ENCODE measurements around the gene GAA.

GAA gene

DNA sequence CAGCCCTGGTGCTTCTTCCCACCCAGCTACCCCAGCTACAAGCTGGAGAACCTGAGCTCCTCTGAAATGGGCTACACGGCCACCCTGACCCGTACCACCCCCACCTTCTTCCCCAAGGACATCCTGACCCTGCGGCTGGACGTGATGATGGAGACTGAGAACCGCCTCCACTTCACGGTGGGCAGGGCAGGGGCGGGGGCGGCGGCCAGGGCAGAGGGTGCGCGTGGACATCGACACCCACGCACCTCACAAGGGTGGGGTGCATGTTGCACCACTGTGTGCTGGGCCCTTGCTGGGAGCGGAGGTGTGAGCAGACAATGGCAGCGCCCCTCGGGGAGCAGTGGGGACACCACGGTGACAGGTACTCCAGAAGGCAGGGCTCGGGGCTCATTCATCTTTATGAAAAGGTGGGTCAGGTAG, 3.6 kb downstream of the GAA start:
- FAIRE-seq, result no peak

DNA sequence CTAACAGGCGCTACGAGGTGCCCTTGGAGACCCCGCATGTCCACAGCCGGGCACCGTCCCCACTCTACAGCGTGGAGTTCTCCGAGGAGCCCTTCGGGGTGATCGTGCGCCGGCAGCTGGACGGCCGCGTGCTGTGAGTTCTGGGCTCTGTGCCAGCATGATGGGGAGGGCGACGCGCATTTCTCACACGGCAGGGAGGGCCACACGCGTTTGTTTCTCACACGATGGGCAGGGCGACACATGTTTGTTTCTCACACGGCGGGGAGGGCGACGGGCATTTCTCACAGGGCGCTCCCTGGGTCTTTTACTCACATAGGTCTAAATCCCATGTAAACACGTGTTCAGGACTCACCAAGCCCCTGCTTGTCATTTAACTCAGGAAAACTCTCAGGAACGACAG, 4.4 kb downstream of the GAA start:
- no peak for FAIRE-seq

DNA sequence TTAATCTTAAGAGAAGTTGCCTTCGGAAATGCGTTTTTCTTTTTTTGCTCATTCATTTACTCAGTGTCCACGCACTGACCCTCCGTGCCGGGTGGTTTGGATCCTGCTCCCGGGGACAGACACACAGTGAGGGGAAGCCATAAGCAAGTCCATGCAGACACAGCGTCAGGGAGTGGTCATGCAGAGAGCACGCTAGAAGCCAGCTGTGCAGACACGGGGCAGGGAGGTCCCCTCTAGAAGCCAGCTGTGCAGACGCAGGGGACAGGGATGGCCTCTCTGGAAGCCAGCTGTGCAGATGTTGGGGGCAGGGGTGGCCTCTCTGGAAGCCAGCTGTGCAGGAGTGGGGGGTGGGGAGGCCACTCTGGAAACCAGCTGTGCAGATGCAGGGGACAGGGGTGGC, 4.8 kb downstream of the GAA start:
- FAIRE-seq, result no peak

DNA sequence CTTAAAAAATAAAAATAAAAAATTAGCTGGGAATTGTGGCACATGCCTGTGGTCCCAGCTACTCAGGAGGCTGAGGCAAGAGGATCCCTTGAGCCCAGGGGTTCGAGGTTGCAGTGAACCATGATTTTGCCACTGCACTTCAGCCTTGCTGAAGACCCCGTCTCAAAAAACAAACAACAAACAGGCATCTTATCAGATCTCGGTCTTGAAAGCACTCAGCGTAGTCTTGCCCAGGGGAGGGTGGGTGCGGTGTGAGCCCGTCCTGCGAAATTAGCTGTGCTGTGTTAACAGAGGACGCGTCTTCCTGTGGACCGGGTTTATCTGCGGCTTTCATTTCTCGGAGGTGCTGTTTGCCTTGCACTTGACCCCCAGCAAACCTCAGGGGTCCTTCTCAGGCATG, 5.4 kb downstream of the GAA start:
- FAIRE-seq, result no peak

DNA sequence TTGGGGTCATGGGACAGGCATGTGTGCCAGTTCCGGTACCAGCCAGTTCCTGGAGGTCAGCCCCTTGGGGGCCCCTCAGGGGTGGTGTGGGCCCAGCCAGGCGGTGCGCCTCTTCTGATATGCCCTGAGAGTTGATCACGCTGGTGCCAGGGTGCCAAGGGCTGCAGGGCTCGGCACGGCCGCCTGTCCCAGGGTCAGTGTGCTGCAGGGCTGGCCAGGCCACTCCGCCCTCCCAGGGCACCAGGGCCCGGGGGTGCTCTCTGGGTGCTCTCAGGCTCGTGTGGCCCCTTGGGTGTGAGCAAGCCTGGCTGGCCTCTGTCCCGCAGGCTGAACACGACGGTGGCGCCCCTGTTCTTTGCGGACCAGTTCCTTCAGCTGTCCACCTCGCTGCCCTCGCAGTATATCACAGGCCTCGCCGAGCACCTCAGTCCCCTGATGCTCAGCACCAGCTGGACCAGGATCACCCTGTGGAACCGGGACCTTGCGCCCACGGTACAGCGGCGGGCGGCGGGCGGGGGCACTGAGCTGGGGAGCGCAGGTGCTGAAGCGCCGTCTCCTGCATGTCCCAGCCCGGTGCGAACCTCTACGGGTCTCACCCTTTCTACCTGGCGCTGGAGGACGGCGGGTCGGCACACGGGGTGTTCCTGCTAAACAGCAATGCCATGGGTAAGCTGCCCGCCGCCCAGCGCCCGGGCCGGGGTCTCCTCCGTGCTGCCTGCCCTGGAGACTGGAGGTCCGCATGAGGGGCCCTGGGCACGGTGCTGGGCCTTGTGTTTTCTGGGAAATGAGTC, 6.0 kb downstream of the GAA start:
- no peak for FAIRE-seq

DNA sequence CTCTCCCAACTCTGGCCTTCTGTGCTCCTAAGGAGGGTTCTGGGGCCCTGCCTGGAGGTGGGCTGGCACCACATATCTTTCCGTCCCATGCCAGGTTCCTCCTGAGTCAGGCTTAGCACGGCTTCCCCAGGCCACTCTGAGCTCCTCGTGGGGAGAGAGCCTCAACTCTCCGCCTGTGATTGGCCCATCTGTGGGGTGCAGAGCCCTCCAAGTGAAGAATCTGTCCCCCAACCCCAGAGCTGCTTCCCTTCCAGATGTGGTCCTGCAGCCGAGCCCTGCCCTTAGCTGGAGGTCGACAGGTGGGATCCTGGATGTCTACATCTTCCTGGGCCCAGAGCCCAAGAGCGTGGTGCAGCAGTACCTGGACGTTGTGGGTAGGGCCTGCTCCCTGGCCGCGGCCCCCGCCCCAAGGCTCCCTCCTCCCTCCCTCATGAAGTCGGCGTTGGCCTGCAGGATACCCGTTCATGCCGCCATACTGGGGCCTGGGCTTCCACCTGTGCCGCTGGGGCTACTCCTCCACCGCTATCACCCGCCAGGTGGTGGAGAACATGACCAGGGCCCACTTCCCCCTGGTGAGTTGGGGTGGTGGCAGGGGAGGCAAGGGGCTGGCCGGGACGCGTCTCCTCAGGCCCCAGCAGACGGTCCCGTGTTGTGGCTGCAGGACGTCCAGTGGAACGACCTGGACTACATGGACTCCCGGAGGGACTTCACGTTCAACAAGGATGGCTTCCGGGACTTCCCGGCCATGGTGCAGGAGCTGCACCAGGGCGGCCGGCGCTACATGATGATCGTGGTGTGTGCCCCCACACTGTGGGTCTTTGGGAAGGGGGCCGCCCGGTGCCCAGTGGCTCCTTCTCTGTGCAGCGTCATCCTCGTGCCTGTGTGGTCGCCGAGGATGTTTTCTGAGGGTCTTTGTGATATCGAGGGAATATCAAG, 6.9 kb downstream of the GAA start:
- no peak for FAIRE-seq

DNA sequence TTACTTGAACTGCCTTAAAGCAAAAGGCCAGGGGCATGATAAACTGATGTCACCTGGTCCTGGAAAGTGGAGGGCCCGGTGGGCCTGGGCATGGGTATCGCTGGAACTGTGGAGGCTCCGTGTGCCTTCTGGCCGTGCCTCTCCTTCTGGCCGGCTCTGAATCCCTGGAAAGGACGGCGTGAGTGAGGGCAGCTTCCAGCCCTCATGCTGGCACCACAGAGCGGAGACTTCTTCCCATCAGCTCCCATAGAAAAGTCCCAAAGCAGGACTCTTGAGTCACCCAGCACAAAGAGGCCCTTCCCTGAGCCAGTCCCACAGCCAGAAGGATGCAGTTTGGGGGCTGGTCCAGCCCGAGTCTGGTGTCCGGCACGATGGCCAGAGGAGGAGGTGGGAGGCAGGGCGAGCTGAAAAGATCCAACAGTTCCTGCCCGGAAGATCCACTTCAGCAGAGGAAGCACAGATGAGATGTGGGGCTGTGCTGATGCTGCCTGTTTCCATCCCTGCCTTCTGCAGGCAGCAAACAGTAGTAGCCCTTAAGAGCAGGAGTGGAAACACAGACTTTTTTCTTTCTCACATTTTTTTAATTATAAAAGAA, 7.8 kb downstream of the GAA start:
- no peak for FAIRE-seq

DNA sequence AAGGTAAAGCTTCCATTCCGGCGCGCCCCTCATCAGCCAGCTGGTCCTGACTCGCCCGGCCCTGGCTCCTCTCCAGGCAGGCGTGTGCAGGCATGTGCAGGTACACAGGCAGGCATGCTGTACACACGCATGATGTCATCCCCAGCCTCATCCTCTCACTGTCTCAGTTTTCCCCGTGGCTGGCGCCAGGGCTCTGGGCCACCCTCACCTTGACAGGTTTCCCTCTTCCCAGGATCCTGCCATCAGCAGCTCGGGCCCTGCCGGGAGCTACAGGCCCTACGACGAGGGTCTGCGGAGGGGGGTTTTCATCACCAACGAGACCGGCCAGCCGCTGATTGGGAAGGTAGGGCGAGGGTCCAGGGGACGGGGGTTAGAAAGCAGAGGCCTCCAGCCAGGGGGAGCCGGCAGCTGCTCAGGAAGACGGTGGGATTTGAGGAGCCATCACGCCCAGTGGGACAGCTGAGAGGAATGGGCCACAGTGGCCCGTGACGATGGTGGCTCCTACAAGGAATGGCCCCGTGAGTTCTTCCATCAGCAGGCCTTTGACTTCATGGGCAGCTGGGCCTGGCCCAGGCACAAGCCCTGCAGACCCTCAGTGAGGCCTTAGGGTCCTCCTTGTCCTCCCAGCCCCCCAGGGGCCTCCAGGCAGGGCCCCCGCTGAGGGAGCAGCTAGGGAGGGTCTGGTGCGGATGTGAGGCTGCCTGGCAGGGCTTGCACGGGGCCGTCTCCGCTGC, 8.5 kb downstream of the GAA start:
- no peak for FAIRE-seq

DNA sequence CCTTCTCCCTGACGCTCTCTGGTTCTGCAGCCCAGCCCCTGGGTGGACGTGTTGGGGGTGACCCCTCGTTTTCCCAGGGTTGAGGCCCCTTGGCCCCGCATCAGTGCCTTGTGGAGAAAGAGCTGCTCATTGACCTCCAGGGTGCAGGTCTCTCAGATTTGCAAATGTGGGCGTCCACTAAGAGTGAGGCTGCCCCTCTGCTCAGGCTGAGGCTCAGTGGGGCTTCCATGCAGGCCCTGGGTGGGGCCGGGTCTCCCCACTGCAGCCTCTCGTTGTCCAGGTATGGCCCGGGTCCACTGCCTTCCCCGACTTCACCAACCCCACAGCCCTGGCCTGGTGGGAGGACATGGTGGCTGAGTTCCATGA, 9.0 kb downstream of the GAA start:
- no peak for FAIRE-seq

DNA sequence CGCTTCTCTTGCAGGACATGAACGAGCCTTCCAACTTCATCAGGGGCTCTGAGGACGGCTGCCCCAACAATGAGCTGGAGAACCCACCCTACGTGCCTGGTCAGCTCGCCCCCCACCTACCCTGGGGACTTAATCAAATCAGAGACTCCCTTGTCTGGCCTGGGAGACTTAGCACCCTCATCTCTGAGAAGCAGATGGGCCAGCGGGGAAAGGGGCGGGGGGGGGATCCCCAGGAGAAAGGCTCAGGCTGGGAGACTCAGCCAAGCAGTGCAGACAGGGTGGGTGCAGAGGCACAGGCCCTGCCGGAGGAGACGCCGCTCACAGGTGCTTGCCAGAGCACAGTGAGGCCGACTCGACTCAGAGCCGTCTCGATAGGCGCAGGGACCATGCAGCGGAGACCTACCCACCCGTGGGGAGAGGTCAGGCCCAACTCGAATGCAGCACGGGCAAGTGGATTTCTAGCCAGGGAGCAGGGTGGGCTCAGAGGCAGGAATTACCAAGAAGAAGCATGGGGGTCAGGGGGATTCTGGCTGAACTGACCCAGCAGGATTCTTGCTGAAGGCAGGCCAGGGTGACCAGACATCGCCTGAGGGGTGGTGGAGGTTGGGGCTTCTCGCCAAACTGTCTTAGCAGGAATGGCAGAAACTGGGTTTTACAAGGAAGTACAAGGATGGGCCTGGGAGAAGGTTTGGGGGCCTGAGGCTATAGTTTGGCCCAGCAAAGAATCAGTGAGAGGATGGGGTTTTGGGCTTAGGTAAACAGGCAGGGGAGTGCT, 9.7 kb downstream of the GAA start:
- FAIRE-seq, result no peak

DNA sequence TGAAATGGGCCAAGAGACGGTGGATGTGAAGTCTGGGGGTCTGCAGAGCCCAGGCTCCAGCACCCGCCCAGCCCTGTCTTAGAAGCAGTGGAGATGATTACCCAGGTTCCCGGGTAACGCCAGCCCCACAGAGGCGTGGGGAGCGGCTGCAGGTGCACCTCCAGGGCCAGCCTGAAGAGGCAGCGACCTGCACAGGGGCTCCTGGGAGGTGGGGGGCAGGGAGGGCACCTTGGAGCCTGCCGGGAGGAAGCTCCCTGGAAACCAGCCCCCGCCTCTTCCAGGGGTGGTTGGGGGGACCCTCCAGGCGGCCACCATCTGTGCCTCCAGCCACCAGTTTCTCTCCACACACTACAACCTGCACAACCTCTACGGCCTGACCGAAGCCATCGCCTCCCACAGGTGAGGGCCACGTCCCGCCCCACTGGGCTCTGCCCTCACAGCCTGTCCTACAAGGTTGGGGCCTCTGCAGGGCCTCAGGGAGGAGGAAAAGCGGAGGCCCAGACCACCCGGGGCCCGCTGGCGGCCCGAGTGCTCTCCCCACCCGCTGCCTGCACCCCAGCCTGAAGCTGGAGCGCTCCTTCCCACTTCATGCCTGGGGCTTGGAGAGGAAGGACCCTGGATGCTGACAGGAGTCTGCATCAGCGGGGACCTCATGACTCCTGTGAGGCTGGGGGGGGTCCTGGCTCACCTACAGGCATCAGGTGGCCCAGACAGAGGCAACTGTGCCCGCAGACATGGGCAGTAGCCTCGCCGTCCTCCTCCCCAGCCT, 10.5 kb downstream of the GAA start:
- no peak for FAIRE-seq

DNA sequence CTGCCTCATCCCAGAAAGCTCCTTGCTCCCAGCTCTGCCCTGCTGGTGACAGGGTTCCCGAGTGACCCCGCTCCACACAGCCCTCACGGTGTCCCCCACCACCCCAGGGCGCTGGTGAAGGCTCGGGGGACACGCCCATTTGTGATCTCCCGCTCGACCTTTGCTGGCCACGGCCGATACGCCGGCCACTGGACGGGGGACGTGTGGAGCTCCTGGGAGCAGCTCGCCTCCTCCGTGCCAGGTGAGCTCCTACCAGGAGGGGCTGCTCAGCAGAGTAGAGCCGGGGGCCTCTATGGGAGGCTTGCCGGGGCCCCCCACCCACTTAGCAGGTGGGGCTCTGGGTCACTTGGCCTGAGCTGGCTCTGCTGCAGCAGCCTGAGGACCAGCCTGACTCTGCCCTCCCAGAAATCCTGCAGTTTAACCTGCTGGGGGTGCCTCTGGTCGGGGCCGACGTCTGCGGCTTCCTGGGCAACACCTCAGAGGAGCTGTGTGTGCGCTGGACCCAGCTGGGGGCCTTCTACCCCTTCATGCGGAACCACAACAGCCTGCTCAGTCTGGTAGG, 11.2 kb downstream of the GAA start:
- FAIRE-seq, result no peak

DNA sequence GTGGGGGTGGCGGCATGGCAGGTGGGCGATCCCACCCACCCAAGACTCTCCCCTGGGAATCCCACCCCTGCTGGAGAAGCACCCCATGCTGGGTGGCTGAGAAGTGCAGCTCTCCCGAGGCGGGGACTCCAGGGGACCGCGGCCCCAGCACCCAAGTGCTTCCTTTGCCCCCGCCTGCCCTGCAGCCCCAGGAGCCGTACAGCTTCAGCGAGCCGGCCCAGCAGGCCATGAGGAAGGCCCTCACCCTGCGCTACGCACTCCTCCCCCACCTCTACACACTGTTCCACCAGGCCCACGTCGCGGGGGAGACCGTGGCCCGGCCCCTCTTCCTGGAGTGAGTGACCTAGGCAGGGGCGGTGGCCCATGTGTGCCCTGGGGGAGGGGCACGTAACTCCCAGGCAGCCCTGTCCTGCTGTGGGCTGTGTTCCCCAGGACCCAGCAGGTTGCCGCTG, 11.7 kb downstream of the GAA start:
- FAIRE-seq, result no peak

DNA sequence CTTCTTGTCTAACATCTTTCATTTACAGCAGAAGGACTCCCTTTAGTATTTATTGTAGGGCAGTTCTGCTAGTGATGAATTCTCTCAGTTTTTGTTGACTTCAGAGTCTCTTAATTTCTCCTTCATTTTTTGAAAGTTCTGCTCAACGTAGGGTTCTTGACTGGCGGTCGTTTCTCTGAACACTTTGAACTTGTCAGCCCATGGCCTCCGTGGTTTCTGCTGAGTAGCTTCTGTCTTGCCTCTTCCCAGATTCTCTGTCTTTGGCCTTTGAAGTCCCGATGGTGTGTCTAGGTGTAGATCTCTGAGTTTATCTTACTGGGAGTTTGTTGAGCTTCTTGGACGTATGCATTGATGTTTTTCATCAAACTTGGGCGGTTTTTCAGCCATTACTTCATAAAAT, 13.4 kb downstream of the GAA start:
- FAIRE-seq, result no peak

DNA sequence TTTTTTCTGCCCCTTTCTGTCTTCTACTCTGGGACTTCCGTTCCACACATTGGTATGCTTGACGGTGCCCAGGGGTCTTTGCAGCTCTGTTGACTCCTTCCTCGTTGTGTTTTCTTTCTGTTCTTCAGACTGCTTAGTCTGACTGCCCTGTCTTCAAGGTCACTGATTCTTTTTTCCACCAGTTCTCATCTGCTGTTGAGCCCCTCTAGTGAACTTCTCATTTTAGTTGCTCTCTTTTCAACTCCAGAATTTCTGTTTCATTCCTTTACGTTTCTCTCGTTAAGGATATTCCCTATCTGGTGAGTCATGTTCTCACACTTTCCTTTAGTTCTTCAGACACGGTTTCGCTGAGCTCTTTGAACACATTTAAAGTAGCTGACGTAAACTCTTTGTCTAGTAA, 13.8 kb downstream of the GAA start:
- FAIRE-seq, result no peak

DNA sequence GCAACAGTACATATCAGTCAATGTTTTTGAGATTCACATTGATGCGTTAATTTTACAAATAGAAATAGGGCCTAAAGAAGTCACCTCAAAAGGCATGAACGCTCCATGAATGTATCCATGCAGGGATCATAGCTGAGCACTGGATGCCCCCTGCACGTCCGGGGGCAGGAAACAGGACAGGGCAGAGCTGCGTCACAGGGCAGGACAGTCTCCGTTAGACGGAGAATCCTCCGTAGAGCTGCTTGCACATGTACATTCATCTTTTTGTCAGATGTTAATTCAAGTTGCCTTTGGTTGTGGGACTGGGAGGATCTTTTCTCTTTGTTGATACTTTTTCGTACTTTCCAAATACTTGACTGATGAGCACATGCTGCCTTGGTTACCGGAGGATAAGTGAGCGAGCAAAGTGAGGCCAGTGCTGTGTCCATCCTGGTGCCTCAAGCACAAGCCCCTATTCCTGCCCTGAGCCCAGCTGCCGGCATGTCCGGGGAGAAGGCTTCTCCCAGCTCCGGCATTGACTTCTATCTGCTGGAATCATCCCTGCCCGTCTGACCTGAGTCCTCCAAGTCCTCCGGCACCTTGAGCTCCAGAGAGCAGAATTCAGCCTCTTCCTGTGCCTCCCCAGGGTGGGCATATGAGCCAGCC, 15.0 kb downstream of the GAA start:
- FAIRE-seq, result no peak

DNA sequence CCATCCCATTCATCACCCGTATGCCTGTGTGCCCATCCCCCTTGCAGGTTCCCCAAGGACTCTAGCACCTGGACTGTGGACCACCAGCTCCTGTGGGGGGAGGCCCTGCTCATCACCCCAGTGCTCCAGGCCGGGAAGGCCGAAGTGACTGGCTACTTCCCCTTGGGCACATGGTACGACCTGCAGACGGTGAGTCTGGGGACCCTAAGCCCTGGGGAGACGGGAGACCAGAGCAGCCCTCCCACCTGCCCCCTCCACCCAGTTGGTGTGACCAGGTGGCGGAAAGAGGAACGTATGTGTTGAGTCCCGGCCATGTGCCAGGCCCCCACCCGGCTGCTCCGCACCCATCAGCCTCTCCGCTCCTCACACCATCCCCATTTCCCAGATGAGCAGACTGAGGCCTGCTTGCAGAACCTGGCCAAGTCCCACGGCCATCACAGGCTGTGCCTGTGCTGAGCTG, 15.6 kb downstream of the GAA start:
- FAIRE-seq, result no peak

DNA sequence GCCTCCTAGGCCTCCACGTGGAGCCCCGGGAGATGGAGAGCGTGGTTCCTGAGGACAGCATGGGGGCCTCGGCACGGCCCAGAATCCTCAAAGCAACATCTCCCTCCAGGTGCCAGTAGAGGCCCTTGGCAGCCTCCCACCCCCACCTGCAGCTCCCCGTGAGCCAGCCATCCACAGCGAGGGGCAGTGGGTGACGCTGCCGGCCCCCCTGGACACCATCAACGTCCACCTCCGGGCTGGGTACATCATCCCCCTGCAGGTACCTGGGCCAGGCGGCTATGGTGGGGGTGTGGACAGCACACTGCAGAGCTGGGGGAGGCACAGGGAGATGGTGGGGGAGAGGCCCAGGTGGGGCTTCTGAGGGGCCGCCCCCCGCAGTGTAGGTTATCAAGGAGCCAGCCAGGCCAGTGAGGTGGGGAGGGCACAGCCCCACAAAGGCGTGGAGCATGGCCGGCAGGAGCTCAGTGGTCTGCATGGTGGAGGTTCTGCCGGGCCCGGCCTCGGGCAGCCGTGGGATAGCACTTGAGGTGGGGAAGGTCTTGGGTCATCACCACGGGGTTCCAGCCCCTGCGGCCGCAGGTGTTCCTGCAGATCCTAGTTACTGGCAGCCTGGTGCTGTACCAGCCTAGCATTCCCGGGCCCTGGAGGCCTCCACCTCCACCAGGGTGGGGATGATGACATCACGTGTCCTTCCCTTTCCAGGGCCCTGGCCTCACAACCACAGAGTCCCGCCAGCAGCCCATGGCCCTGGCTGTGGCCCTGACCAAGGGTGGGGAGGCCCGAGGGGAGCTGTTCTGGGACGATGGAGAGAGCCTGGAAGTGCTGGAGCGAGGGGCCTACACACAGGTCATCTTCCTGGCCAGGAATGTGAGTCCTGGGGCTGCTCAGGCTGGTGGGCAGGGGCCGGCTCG, 16.4 kb downstream of the GAA start:
- FAIRE-seq, result no peak

DNA sequence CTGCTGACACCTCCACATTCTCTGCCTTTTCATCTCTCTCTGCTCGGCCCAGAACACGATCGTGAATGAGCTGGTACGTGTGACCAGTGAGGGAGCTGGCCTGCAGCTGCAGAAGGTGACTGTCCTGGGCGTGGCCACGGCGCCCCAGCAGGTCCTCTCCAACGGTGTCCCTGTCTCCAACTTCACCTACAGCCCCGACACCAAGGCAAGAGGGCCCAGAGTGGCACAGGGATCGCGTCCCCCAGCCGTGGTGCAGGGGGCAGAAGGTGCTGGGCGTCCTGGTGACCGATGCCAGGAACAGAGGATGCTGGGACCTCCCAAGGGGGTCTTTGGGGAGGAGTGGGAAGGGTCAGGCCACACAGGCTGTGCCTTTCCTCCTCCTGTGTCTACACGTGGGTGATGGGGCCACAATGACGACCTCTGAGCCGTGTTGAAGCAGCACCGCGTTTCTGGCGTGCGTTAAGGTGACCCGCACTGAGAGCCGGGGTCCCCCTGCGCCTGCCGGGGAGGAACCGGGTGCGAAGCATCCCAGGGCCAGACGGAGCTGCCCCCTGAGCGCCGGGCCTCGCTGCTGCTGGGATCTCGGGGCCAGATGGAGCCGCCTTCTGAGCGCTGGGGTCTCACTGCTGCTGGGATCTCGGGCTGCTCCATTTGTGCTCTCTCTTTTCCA, 17.4 kb downstream of the GAA start:
- no peak for FAIRE-seq

All from TTC549 (cell line).